Panc1 (cell line): ENCODE results near the gene EIF4E1B. TPM values are rescaled to one million over a fixed set of nuclear protein-coding genes. Genes with fewer than 3 reads are reported as not detected.

Experiments used
- ATAC-seq: fragments of 200-7000 bp; cut with Tn5 transposase; 2 replicates; pipeline ENCODE4 v1.9.1; 2020; ENCODE audit warnings: mild to moderate bottlenecking, moderate library complexity
- Bru-seq: library from RNA; stranded (reverse); fragments of 400-500 nt; gene quantifications from one replicate; lab custom pipeline; 2021; lab: Mats Ljungman, UMichigan
- BruChase-seq, 2 experiments: library from RNA; stranded (reverse); fragments of 400-500 nt; gene quantifications; one replicate each; lab custom pipeline; 2021; lab: Mats Ljungman, UMichigan
- BruUV-seq: library from RNA; stranded (reverse); fragments of 400-500 nt; replicated peaks from 2 replicates; lab custom pipeline; 2021; lab: Mats Ljungman, UMichigan
- CTCF ChIA-PET: fragments of 300-600 bp; sonication (Branson Sonifier 250); formaldehyde crosslinking; loops from one replicate; lab custom pipeline; 2022; ENCODE audit warnings: antibody characterized with exemption; lab: Charles Lee
- POLR2A ChIA-PET: fragments of 300-600 bp; sonication (Branson Sonifier 250); formaldehyde crosslinking; loops from one replicate; lab custom pipeline; 2022; ENCODE audit warnings: antibody characterized with exemption; lab: Charles Lee
- DNase-seq: peaks from one replicate; pipeline ENCODE4 v3.0.0-alpha.2; 2010; ENCODE audit warnings: low read depth, low spot score
- H3K27ac ChIP-seq: 2 replicates; pipeline ENCODE4 v1.5.1; 2011; ENCODE audit warnings: mild to moderate bottlenecking, low read length, inconsistent platforms
- H3K27me3 ChIP-seq: fragments of 200-500 bp; sonication (Bioruptor generic); 2 replicates; pipeline ENCODE4 v1.6.0; 2014; ENCODE audit warnings: low read length, inconsistent platforms; ENCODE audit not compliant: control insufficient read depth, insufficient read depth
- H3K36me3 ChIP-seq: fragments of 200-500 bp; sonication (Bioruptor generic); 2 replicates; pipeline ENCODE4 v1.5.1; 2014; ENCODE audit warnings: inconsistent platforms, mild to moderate bottlenecking, low read length, moderate library complexity; ENCODE audit not compliant: control insufficient read depth, insufficient read depth
- H3K4me1 ChIP-seq: 2 replicates; pipeline ENCODE4 v1.5.1; 2011; ENCODE audit warnings: inconsistent platforms, mild to moderate bottlenecking, low read length, moderate library complexity; ENCODE audit not compliant: control insufficient read depth, insufficient read depth
- H3K4me3 ChIP-seq, 2 experiments: 2 replicates each; pipeline ENCODE4 v1.5.1; 2011 to 2012; ENCODE audit warnings: low read depth in 2 of 2, low read length in 2 of 2, mild to moderate bottlenecking in 2 of 2, inconsistent platforms in 1 of 2, moderate library complexity in 1 of 2
- H3K9me3 ChIP-seq: fragments of 200-500 bp; sonication (Bioruptor generic); 2 replicates; pipeline ENCODE4 v1.5.1; 2014; ENCODE audit warnings: low read depth, mild to moderate bottlenecking, inconsistent platforms, low read length, moderate library complexity; ENCODE audit not compliant: control insufficient read depth, insufficient read depth
- POLR2AphosphoS5 ChIP-seq: IDR thresholded peaks from 2 replicates; pipeline ENCODE4 v1.6.1; 2012; ENCODE audit warnings: mild to moderate bottlenecking, low read depth, low read length, moderate library complexity
- REST ChIP-seq, 2 experiments: IDR thresholded peaks; 2 replicates each; pipeline ENCODE4 v1.6.1; 2011 to 2012; ENCODE audit warnings: low read depth in 2 of 2, control low read depth in 1 of 2, low read length in 1 of 2, mild to moderate bottlenecking in 1 of 2, moderate library complexity in 1 of 2; ENCODE audit not compliant: insufficient read depth in 1 of 2
- SIN3A ChIP-seq: IDR thresholded peaks from 2 replicates; pipeline ENCODE4 v1.6.1; 2012; ENCODE audit warnings: low read depth, mild to moderate bottlenecking, low read length, moderate library complexity, borderline replicate concordance; ENCODE audit not compliant: insufficient read depth
- TCF7L2 ChIP-seq: IDR thresholded peaks from 2 replicates; pipeline ENCODE4 v1.6.1; 2011; ENCODE audit warnings: mild to moderate bottlenecking, low read depth, low read length, inconsistent platforms
- in situ Hi-C: cut with HindIII; loops from 2 replicates; pipeline ENCODE4 v1.10.0; 2016; ENCODE audit warnings: low sequenced_read_pairs, low pct_unique_long_range_greater_than_20kb
- intact Hi-C: fragments of 100-400 bp; cut with micrococcal nuclease; formaldehyde crosslinking; loops from one replicate; pipeline ENCODE4 v1.10.0; 2022; ENCODE audit not compliant: unreplicated experiment
- long read RNA-seq: library from polyadenylated mRNA; unstranded; transcript quantifications from one replicate; pipeline ENCODE4 v2.0.0, GENCODE V29; 2021; ENCODE audit not compliant: unreplicated experiment
- polyA plus RNA-seq: library from polyadenylated mRNA; unstranded; fragments of >200 nt; gene quantifications from one replicate; pipeline ENCODE4 v1.2.1, GENCODE V29; 2012; ENCODE audit warnings: missing spikeins; ENCODE audit not compliant: insufficient read length
- total RNA-seq: library from RNA; stranded (reverse); gene quantifications from one replicate; pipeline ENCODE4 v1.2.1, GENCODE V29; 2021; ENCODE audit not compliant: unreplicated experiment
- TF ChIP-seq, protein P1 (sequence below): fragments of 450-650 bp; IDR thresholded peaks from 2 replicates; pipeline ENCODE4 v1.5.1; 2017; ENCODE audit warnings: mild to moderate bottlenecking

Gene EIF4E1B
- not detected for total RNA-seq
- polyA plus RNA-seq: not detected
- not detected for Bru-seq, nascent RNA
- percentile 6 among the genes with signal in this experiment for BruChase-seq, experiment 1, labeled RNA remaining after a 2-hour chase
- percentile 6 among the genes with signal in this experiment for BruChase-seq, experiment 2, labeled RNA remaining after a 6-hour chase
- long read RNA-seq: 0 reads

- intact Hi-C loops (no loop called here), in situ Hi-C loops (no loop called here)
- BruUV-seq: no TSS peak
- Histone ChIP-seq H3K9me3 (no peaks in the 10 kb centered on the region), H3K4me3 (peak within 1 kb of the TSS; percentile 37 to 51), H3K36me3 (no peaks in the 10 kb centered on the region), H3K27me3 (peaks cover 14% of the 10 kb centered on the region; the same call in 1 of the 2 replicates), H3K27ac (no peak within 1 kb of the TSS), H3K4me1 (no peaks in the 10 kb centered on the region; the same call in 1 of the 2 replicates)
- CTCF ChIA-PET: interaction anchor here (0.6 kb wide), 1 partner anchor 87 kb away, joined by 8 read pairs; no protein-coding TSS in a partner anchor
- DNase-seq (no peak), ATAC-seq (peak; percentile 89)
- TF ChIP-seq REST (IDR thresholded peaks at IDR 0.05; ENCODE audit: insufficient read depth in 1 of 2, low read depth in 2 of 2, low read length in 1 of 2) (no peak), SIN3A (no peak), TCF7L2 (no peak), POLR2AphosphoS5 (no peak)
- TF ChIP-seq, protein P1, sequence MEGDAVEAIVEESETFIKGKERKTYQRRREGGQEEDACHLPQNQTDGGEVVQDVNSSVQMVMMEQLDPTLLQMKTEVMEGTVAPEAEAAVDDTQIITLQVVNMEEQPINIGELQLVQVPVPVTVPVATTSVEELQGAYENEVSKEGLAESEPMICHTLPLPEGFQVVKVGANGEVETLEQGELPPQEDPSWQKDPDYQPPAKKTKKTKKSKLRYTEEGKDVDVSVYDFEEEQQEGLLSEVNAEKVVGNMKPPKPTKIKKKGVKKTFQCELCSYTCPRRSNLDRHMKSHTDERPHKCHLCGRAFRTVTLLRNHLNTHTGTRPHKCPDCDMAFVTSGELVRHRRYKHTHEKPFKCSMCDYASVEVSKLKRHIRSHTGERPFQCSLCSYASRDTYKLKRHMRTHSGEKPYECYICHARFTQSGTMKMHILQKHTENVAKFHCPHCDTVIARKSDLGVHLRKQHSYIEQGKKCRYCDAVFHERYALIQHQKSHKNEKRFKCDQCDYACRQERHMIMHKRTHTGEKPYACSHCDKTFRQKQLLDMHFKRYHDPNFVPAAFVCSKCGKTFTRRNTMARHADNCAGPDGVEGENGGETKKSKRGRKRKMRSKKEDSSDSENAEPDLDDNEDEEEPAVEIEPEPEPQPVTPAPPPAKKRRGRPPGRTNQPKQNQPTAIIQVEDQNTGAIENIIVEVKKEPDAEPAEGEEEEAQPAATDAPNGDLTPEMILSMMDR: no peak
- POLR2A ChIA-PET: interaction anchor here (1.1 kb wide), 1 partner anchor 9 kb away, joined by 3 read pairs; no protein-coding TSS in a partner anchor
Measured at GRCh38 chr5:176629853-176630680, at the start of gene EIF4E1B, which contains the start of gene SNCB. EIF4E1B (plus strand) TSS chr5:176630675; CDS start chr5:176642788, 12,113 bp downstream. SNCB (minus strand) TSS chr5:176630534; CDS start chr5:176629654, 880 bp downstream.

DNA sequence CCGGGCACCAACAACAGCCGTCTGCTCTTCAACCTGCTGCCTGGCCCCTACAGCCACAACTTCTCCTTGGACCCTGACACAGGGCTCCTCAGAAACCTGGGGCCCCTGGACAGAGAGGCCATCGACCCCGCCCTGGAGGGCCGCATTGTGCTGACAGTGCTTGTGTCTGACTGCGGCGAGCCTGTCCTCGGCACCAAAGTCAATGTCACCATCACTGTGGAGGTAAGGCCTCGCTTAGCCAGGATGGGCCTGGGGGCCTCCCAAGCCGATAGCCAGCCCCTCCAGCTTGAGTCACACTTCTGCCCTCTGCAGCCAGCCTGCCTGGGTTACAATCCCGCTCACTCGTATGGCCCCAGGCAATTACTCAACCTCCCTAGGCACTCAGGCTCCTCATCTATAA is 49.1 kb upstream of the EIF4E1B start:
- no TSS peak for BruUV-seq
- intact Hi-C loops (no loop called here), in situ Hi-C loops (no loop called here)
- no peaks in the 10 kb centered on the region for H3K9me3 ChIP-seq
- TF ChIP-seq, protein P1: no peak
- no peak for TF ChIP-seq SIN3A
- TF ChIP-seq REST (IDR thresholded peaks at IDR 0.05; ENCODE audit: insufficient read depth in 1 of 2, low read depth in 2 of 2, low read length in 1 of 2): no peak
- TF ChIP-seq POLR2AphosphoS5: no peak
- TF ChIP-seq TCF7L2: no peak
- H3K4me3 ChIP-seq: no peak overlapping the region
- H3K27me3 ChIP-seq: no peaks in the 10 kb centered on the region
- H3K36me3 ChIP-seq: no peaks in the 10 kb centered on the region
- ChIA-PET CTCF (no interaction called here), POLR2A (no interaction called here)
- no peaks in the 10 kb centered on the region for H3K4me1 ChIP-seq
- DNase-seq: no peak
- no peak for ATAC-seq
- H3K27ac ChIP-seq: no peak overlapping the region
